ENCODE measurements around the gene SKIL.
"Not testable (repeated sequence)": the region's sequence is repeated elsewhere in the genome, so short reads cannot be mapped to it uniquely, and the experiment has no call there.

DNA sequence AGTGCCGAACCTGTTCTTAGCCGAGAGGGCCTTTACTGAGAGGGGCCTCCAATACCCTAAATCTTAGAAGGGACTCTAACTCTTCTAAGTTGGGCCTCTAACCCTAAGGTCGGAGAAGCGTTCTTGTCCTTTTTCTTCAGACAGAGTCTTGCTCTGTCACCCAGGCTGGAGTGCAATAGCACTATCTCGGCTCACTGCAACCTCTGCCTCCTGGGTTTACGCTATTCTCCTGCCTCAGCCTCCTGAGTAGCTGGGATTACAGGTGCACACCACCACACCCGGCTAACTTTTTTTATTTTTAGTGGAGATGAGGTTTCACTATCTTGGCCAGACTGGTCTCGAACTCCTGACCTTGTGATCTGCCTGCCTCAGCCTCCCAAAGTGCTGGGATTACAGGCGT lies 15.2 kb upstream of the SKIL start:
- TF ChIP-seq POLR2A (IDR thresholded peaks at IDR 0.05) = not testable (repeated sequence)
- TF ChIP-seq, protein P1, sequence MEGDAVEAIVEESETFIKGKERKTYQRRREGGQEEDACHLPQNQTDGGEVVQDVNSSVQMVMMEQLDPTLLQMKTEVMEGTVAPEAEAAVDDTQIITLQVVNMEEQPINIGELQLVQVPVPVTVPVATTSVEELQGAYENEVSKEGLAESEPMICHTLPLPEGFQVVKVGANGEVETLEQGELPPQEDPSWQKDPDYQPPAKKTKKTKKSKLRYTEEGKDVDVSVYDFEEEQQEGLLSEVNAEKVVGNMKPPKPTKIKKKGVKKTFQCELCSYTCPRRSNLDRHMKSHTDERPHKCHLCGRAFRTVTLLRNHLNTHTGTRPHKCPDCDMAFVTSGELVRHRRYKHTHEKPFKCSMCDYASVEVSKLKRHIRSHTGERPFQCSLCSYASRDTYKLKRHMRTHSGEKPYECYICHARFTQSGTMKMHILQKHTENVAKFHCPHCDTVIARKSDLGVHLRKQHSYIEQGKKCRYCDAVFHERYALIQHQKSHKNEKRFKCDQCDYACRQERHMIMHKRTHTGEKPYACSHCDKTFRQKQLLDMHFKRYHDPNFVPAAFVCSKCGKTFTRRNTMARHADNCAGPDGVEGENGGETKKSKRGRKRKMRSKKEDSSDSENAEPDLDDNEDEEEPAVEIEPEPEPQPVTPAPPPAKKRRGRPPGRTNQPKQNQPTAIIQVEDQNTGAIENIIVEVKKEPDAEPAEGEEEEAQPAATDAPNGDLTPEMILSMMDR (IDR thresholded peaks at IDR 0.05) = not testable (repeated sequence)
